Measurements from ENCODE around the gene IRF5.
"Not testable (repeated sequence)": the region's sequence is repeated elsewhere in the genome, so short reads cannot be mapped to it uniquely, and the experiment has no call there.

Gene IRF5

GRCh38 chr7:128974241-128974934 lies 36.7 kb downstream of the IRF5 start:
- Histone ChIP-seq H3K9me3 (ENCODE audit: control insufficient read depth, low read length) (no peaks in the 10 kb centered on the region), H3K4me3 (ENCODE audit: low read length) (no peak overlapping the region), H3K9ac (ENCODE audit: low read length) (no peak overlapping the region), H3K36me3 (ENCODE audit: control insufficient read depth, insufficient read depth, low read length) (peaks cover 7% of the 10 kb centered on the region), H3K27me3 (ENCODE audit: control insufficient read depth, insufficient read depth, low read length) (no peaks in the 10 kb centered on the region), H3K4me1 (ENCODE audit: control insufficient read depth, insufficient read depth, low read length) (no peaks in the 10 kb centered on the region)

GRCh38 chr7:128982105-128982504 lies 44.4 kb downstream of the IRF5 start:
- Histone ChIP-seq H3K36me3 (ENCODE audit: control insufficient read depth, insufficient read depth, low read length) (peaks cover 9% of the 10 kb centered on the region), H3K4me1 (ENCODE audit: control insufficient read depth, insufficient read depth, low read length) (no peaks in the 10 kb centered on the region), H3K9me3 (ENCODE audit: control insufficient read depth, low read length) (no peaks in the 10 kb centered on the region), H3K9ac (ENCODE audit: low read length) (no peak overlapping the region), H3K4me3 (ENCODE audit: low read length) (no peak overlapping the region), H3K27me3 (ENCODE audit: control insufficient read depth, insufficient read depth, low read length) (no peaks in the 10 kb centered on the region)

GRCh38 chr7:128985660-128986059 lies 47.9 kb downstream of the IRF5 start:
- H3K36me3 ChIP-seq (ENCODE audit: control insufficient read depth, insufficient read depth, low read length), result peaks cover 9% of the 10 kb centered on the region
- H3K27me3 ChIP-seq (ENCODE audit: control insufficient read depth, insufficient read depth, low read length), result no peaks in the 10 kb centered on the region
- no peaks in the 10 kb centered on the region for H3K4me1 ChIP-seq (ENCODE audit: control insufficient read depth, insufficient read depth, low read length)
- H3K9ac ChIP-seq (ENCODE audit: low read length), result no peak overlapping the region
- no peak overlapping the region for H3K4me3 ChIP-seq (ENCODE audit: low read length)
- no peaks in the 10 kb centered on the region for H3K9me3 ChIP-seq (ENCODE audit: control insufficient read depth, low read length)

- Histone ChIP-seq H3K4me3 (ENCODE audit: low read length) (no peak overlapping the region), H3K4me1 (ENCODE audit: control insufficient read depth, insufficient read depth, low read length) (no peaks in the 10 kb centered on the region), H3K9me3 (ENCODE audit: control insufficient read depth, low read length) (no peaks in the 10 kb centered on the region), H3K36me3 (ENCODE audit: control insufficient read depth, insufficient read depth, low read length) (peaks cover 9% of the 10 kb centered on the region), H3K9ac (ENCODE audit: low read length) (no peak overlapping the region), H3K27me3 (ENCODE audit: control insufficient read depth, insufficient read depth, low read length) (no peaks in the 10 kb centered on the region)
These were observed 48.9 kb downstream of the IRF5 start for GRCh38 chr7:128986609-128987008.

GRCh38 chr7:128988372-128988771 lies 50.6 kb downstream of the IRF5 start:
- no peaks in the 10 kb centered on the region for H3K4me1 ChIP-seq (ENCODE audit: control insufficient read depth, insufficient read depth, low read length)
- H3K9me3 ChIP-seq (ENCODE audit: control insufficient read depth, low read length), result no peaks in the 10 kb centered on the region
- H3K4me3 ChIP-seq (ENCODE audit: low read length), result no peak overlapping the region
- H3K9ac ChIP-seq (ENCODE audit: low read length), result no peak overlapping the region
- H3K27me3 ChIP-seq (ENCODE audit: control insufficient read depth, insufficient read depth, low read length), result no peaks in the 10 kb centered on the region
- H3K36me3 ChIP-seq (ENCODE audit: control insufficient read depth, insufficient read depth, low read length), result peaks cover 4% of the 10 kb centered on the region

- Histone ChIP-seq H3K27me3 (ENCODE audit: control insufficient read depth, insufficient read depth, low read length) (no peaks in the 10 kb centered on the region), H3K9me3 (ENCODE audit: control insufficient read depth, low read length) (no peaks in the 10 kb centered on the region), H3K9ac (ENCODE audit: low read length) (no peak overlapping the region), H3K36me3 (ENCODE audit: control insufficient read depth, insufficient read depth, low read length) (no peaks in the 10 kb centered on the region), H3K4me3 (ENCODE audit: low read length) (no peak overlapping the region), H3K4me1 (ENCODE audit: control insufficient read depth, insufficient read depth, low read length) (no peaks in the 10 kb centered on the region)
These were observed 52.2 kb downstream of the IRF5 start for GRCh38 chr7:128989961-128990360.

GRCh38 chr7:128993419-128993818 lies 55.7 kb downstream of the IRF5 start:
- Histone ChIP-seq H3K27me3 (ENCODE audit: control insufficient read depth, insufficient read depth, low read length) (no peaks in the 10 kb centered on the region), H3K4me1 (ENCODE audit: control insufficient read depth, insufficient read depth, low read length) (no peaks in the 10 kb centered on the region), H3K9ac (ENCODE audit: low read length) (no peak overlapping the region), H3K4me3 (ENCODE audit: low read length) (no peak overlapping the region), H3K9me3 (ENCODE audit: control insufficient read depth, low read length) (no peaks in the 10 kb centered on the region), H3K36me3 (ENCODE audit: control insufficient read depth, insufficient read depth, low read length) (no peaks in the 10 kb centered on the region)

- H3K9ac ChIP-seq (ENCODE audit: low read length); H3K9me3 ChIP-seq (ENCODE audit: control insufficient read depth, low read length); H3K4me1 ChIP-seq (ENCODE audit: control insufficient read depth, insufficient read depth, low read length); H3K4me3 ChIP-seq (ENCODE audit: low read length); H3K36me3 ChIP-seq (ENCODE audit: control insufficient read depth, insufficient read depth, low read length); H3K27me3 ChIP-seq (ENCODE audit: control insufficient read depth, insufficient read depth, low read length): not testable (repeated sequence)
These were observed 56.8 kb downstream of the IRF5 start for GRCh38 chr7:128994560-128994959.

GRCh38 chr7:128997181-128997580 lies 59.5 kb downstream of the IRF5 start:
- no peaks in the 10 kb centered on the region for H3K9me3 ChIP-seq (ENCODE audit: control insufficient read depth, low read length)
- no peaks in the 10 kb centered on the region for H3K27me3 ChIP-seq (ENCODE audit: control insufficient read depth, insufficient read depth, low read length)
- no peak overlapping the region for H3K4me3 ChIP-seq (ENCODE audit: low read length)
- no peaks in the 10 kb centered on the region for H3K4me1 ChIP-seq (ENCODE audit: control insufficient read depth, insufficient read depth, low read length)
- H3K9ac ChIP-seq (ENCODE audit: low read length), result no peak overlapping the region
- no peaks in the 10 kb centered on the region for H3K36me3 ChIP-seq (ENCODE audit: control insufficient read depth, insufficient read depth, low read length)

Data from mucosa of stomach (tissue), 1 donor.